ENCODE results near the gene CNTN4.

Gene CNTN4

GRCh38 chr3:2823437-2824211 is 725.0 kb downstream of the CNTN4 start:
- DNase-seq: no peak

- no peak for DNase-seq
Measured at GRCh38 chr3:2826036-2826435, 727.4 kb downstream of the CNTN4 start.

GRCh38 chr3:2826453-2826852 is 727.8 kb downstream of the CNTN4 start:
- DNase-seq: no peak

- DNase-seq: no peak
Measured at GRCh38 chr3:2837239-2837638, 738.6 kb downstream of the CNTN4 start.

- no peak for DNase-seq
Measured at GRCh38 chr3:2837910-2838309, 739.2 kb downstream of the CNTN4 start.

- DNase-seq: no peak
Measured at GRCh38 chr3:2838546-2839157, 740.0 kb downstream of the CNTN4 start.

- no peak for DNase-seq
Measured at GRCh38 chr3:2839876-2840275, 741.2 kb downstream of the CNTN4 start.

GRCh38 chr3:2847062-2847841 is 748.6 kb downstream of the CNTN4 start:
- no peak for DNase-seq

GRCh38 chr3:2849092-2849491 is 750.4 kb downstream of the CNTN4 start:
- DNase-seq: no peak

- DNase-seq: no peak
Measured at GRCh38 chr3:2850701-2851100, 752.0 kb downstream of the CNTN4 start.

- no peak for DNase-seq
Measured at GRCh38 chr3:2851361-2851760, 752.7 kb downstream of the CNTN4 start.

GRCh38 chr3:2851835-2852234 is 753.2 kb downstream of the CNTN4 start:
- no peak for DNase-seq

- DNase-seq: no peak
Measured at GRCh38 chr3:2853651-2854050, 755.0 kb downstream of the CNTN4 start.

GRCh38 chr3:2856138-2857133 is 757.8 kb downstream of the CNTN4 start:
- DNase-seq: no peak

GRCh38 chr3:2860626-2861025 is 762.0 kb downstream of the CNTN4 start:
- no peak for DNase-seq

GRCh38 chr3:2861120-2861519 is 762.5 kb downstream of the CNTN4 start:
- DNase-seq: no peak

- DNase-seq: no peak
Measured at GRCh38 chr3:2861920-2862319, 763.3 kb downstream of the CNTN4 start.

- DNase-seq: no peak
Measured at GRCh38 chr3:2862366-2862765, 763.7 kb downstream of the CNTN4 start.

- DNase-seq: no peak
Measured at GRCh38 chr3:2863127-2863526, 764.5 kb downstream of the CNTN4 start.

- no peak for DNase-seq
Measured at GRCh38 chr3:2869905-2870304, 771.2 kb downstream of the CNTN4 start.

- no peak for DNase-seq
Measured at GRCh38 chr3:2870724-2871333, 772.2 kb downstream of the CNTN4 start.

GRCh38 chr3:2872884-2873283 is 774.2 kb downstream of the CNTN4 start:
- no peak for DNase-seq

Measured in NCI-H2029 treated with DMSO at 0.1 percent for 48 hours (cell line).